GM12878 (cell line): ENCODE data around the gene PRR23B. TPM values are rescaled to one million over a fixed set of nuclear protein-coding genes. Genes with fewer than 3 reads are reported as not detected.

Experiments used
- KDM1A ChIP-seq: fragments of 200-600 bp; sonication (generic); IDR thresholded peaks from 2 replicates; pipeline ENCODE4 v1.6.1; 2016; ENCODE audit warnings: borderline replicate concordance
- NFYA ChIP-seq: IDR thresholded peaks from 2 replicates; pipeline ENCODE4 v1.6.1; 2011; ENCODE audit warnings: low read depth, mild to moderate bottlenecking, low read length, improper control_type of control experiment, borderline replicate concordance
- YBX1 ChIP-seq: fragments of 450-650 bp; IDR thresholded peaks from 2 replicates; pipeline ENCODE4 v1.6.1; 2016; ENCODE audit warnings: antibody characterized with exemption
- ZNF207 ChIP-seq: fragments of 450-650 bp; IDR thresholded peaks from 2 replicates; pipeline ENCODE4 v1.6.1; 2014; ENCODE audit warnings: antibody characterized with exemption, mild to moderate bottlenecking, borderline replicate concordance
- polyA plus RNA-seq, 11 experiments: library from polyadenylated mRNA; depleted of rRNA in 4 of 11; unstranded in 6 of 11; stranded (reverse) in 5 of 11; fragments of >200 nt; fragmentation: Nextera tagmentation in 4 of 11; fragmentation: Illumina TruSeq in 1 of 11; extraction: Ambion mirVana in 4 of 11; extraction: Trizol in 1 of 11; gene quantifications; 1 replicate in 1 of 11; 2 replicates in 10 of 11; pipeline versions ENCODE4 v1.2.1 to v1.2.3, GENCODE V29; 2011 to 2016; ENCODE audit warnings: inconsistent platforms in 2 of 11, missing spikeins in 2 of 11, low read depth in 1 of 11
- total RNA-seq, 4 experiments: library from RNA; depleted of rRNA in 3 of 4; stranded (reverse); fragments of >200 nt in 3 of 4; fragmentation: Illumina TruSeq in 1 of 4; extraction: Trizol in 1 of 4; gene quantifications; 2 replicates each; pipeline versions ENCODE4 v1.2.1 to v1.2.3, GENCODE V29; 2013 to 2021
- TF ChIP-seq, protein P1 (sequence below): fragments of 450-650 bp; IDR thresholded peaks from 2 replicates; pipeline ENCODE4 v1.6.1; 2016; ENCODE audit warnings: mild to moderate bottlenecking, moderate library complexity, borderline replicate concordance
- TF ChIP-seq, protein P2 (sequence below): fragments of 450-650 bp; formaldehyde crosslinking; IDR thresholded peaks from 2 replicates; pipeline ENCODE4 v1.5.0; 2022; ENCODE audit warnings: mild to moderate bottlenecking, missing genetic modification characterization

The PRR23B gene
- total and polyA plus RNA-seq, 10 of the 15 experiments (the other 5 are each of a cell fraction or from before 2014, with no cell fraction given), result not detected

DNA sequence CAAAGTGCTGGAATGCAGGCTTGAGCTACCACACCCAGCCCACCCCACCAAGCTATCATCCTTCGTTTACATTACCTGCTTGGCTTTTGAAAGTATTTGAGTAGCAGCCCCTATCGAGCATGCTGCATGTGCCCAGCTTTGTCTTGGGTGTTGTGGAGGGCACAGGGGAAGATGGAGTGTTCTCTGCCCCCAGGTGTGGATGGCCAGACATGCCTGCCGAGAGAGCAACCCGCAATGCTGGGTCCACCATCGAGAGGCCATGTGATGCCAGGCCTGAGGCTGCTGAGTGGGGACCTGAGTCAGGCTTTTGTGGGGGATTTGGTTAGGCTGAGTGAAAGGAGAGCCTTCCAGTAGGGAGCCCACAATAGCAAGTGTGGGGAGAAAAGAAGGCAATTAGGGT, 47.8 kb downstream of the PRR23B start (continued):
- TF ChIP-seq, protein P1, sequence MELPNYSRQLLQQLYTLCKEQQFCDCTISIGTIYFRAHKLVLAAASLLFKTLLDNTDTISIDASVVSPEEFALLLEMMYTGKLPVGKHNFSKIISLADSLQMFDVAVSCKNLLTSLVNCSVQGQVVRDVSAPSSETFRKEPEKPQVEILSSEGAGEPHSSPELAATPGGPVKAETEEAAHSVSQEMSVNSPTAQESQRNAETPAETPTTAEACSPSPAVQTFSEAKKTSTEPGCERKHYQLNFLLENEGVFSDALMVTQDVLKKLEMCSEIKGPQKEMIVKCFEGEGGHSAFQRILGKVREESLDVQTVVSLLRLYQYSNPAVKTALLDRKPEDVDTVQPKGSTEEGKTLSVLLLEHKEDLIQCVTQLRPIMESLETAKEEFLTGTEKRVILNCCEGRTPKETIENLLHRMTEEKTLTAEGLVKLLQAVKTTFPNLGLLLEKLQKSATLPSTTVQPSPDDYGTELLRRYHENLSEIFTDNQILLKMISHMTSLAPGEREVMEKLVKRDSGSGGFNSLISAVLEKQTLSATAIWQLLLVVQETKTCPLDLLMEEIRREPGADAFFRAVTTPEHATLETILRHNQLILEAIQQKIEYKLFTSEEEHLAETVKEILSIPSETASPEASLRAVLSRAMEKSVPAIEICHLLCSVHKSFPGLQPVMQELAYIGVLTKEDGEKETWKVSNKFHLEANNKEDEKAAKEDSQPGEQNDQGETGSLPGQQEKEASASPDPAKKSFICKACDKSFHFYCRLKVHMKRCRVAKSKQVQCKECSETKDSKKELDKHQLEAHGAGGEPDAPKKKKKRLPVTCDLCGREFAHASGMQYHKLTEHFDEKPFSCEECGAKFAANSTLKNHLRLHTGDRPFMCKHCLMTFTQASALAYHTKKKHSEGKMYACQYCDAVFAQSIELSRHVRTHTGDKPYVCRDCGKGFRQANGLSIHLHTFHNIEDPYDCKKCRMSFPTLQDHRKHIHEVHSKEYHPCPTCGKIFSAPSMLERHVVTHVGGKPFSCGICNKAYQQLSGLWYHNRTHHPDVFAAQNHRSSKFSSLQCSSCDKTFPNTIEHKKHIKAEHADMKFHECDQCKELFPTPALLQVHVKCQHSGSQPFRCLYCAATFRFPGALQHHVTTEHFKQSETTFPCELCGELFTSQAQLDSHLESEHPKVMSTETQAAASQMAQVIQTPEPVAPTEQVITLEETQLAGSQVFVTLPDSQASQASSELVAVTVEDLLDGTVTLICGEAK, result no peak
- TF ChIP-seq, protein P2, sequence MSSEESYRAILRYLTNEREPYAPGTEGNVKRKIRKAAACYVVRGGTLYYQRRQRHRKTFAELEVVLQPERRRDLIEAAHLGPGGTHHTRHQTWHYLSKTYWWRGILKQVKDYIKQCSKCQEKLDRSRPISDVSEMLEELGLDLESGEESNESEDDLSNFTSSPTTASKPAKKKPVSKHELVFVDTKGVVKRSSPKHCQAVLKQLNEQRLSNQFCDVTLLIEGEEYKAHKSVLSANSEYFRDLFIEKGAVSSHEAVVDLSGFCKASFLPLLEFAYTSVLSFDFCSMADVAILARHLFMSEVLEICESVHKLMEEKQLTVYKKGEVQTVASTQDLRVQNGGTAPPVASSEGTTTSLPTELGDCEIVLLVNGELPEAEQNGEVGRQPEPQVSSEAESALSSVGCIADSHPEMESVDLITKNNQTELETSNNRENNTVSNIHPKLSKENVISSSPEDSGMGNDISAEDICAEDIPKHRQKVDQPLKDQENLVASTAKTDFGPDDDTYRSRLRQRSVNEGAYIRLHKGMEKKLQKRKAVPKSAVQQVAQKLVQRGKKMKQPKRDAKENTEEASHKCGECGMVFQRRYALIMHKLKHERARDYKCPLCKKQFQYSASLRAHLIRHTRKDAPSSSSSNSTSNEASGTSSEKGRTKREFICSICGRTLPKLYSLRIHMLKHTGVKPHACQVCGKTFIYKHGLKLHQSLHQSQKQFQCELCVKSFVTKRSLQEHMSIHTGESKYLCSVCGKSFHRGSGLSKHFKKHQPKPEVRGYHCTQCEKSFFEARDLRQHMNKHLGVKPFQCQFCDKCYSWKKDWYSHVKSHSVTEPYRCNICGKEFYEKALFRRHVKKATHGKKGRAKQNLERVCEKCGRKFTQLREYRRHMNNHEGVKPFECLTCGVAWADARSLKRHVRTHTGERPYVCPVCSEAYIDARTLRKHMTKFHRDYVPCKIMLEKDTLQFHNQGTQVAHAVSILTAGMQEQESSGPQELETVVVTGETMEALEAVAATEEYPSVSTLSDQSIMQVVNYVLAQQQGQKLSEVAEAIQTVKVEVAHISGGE, result no peak
- TF ChIP-seq KDM1A (no peak), NFYA (no peak), ZNF207 (no peak), YBX1 (no peak)
